ENCODE measurements around the gene NCK2.

DNA sequence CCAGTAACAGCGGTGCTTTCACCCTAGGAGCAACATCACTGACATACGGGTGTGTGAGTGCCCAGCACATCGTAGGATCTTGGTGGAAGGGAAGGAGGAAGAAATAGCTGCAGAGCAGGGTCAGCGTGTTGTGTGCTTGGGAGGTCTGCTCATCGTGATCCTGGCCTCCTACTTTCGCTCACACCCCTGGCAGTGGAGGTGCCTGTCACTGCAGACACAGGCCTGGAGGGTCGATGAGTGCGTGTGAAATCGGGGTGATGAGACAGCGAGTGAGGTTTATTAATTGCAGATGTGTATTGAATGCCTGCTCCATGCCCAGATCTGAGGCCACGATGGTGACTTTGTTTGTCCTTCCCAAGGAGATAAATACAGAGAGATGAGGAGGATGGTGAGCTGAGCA, 126.1 kb downstream of the NCK2 start:
- TF ChIP-seq CTCF (IDR thresholded peaks at IDR 0.05; ENCODE audit: low read length) (no peak), EZH2 (IDR thresholded peaks at IDR 0.05; ENCODE audit: borderline replicate concordance, low read length) (no peak)
